NCI-H2196 (cell line): ENCODE results near the gene CLBA1.

Source experiments
- DNase-seq: peaks from one replicate; lab custom pipeline; 2025; ENCODE audit not compliant: unreplicated experiment; lab: John Stamatoyannopoulos, UW

CLBA1 gene

GRCh38 chr14:104968541-104969401 lies 16.8 kb upstream of the CLBA1 start:
- DNase-seq, result no peak

GRCh38 chr14:104969741-104970230 lies 15.8 kb upstream of the CLBA1 start:
- DNase-seq, result no peak

- no peak for DNase-seq
Observed at GRCh38 chr14:104970231-104971068, 15.1 kb upstream of the CLBA1 start.

- no peak for DNase-seq
Observed at GRCh38 chr14:104971447-104972240, 13.9 kb upstream of the CLBA1 start.

GRCh38 chr14:104972301-104973134 lies 13.1 kb upstream of the CLBA1 start:
- peak; percentile 36 for DNase-seq

GRCh38 chr14:104973135-104973384 lies 12.5 kb upstream of the CLBA1 start:
- peak; percentile 26 for DNase-seq

GRCh38 chr14:104973385-104974145 lies 12.0 kb upstream of the CLBA1 start:
- DNase-seq, result no peak

- DNase-seq, result no peak
Observed at GRCh38 chr14:104974146-104974541, 11.4 kb upstream of the CLBA1 start.

GRCh38 chr14:104974665-104975390 lies 10.8 kb upstream of the CLBA1 start:
- DNase-seq, result no peak

- DNase-seq, result no peak
Observed at GRCh38 chr14:104975481-104976197, 9.9 kb upstream of the CLBA1 start.

- peak; percentile 77 for DNase-seq
Observed at GRCh38 chr14:104976198-104977007, 9.2 kb upstream of the CLBA1 start.

- DNase-seq, result no peak
Observed at GRCh38 chr14:104977008-104977680, 8.4 kb upstream of the CLBA1 start.

GRCh38 chr14:104977681-104978653 lies 7.6 kb upstream of the CLBA1 start, which contains the start of gene AHNAK2:
Gene AHNAK2 (minus strand): TSS chr14:104978374. CDS start chr14:104978237, 137 bp downstream.
- peak; percentile 63 for DNase-seq

GRCh38 chr14:104978746-104979691 lies 6.6 kb upstream of the CLBA1 start:
- DNase-seq, result no peak
